Fibroblast of pulmonary artery (primary cell): Measurements from ENCODE around the gene KLC1.
A peak's percentile ranks its signal among the peaks of the same experiment; 100 is the strongest.
"Not testable (repeated sequence)": the region's sequence is repeated elsewhere in the genome, so short reads cannot be mapped to it uniquely, and the experiment has no call there.

Source experiments
- DNase-seq: peaks from one replicate; pipeline ENCODE4 v3.0.0-alpha.2; 2010; ENCODE audit warnings: low read depth
- H3K4me3 ChIP-seq: replicated peaks from 2 replicates; pipeline ENCODE4 v1.5.1; 2011; ENCODE audit warnings: low read depth, mild to moderate bottlenecking, control low read depth, low read length, moderate library complexity
- CTCF ChIP-seq: IDR thresholded peaks from 2 replicates; pipeline ENCODE4 v1.5.1; 2011; ENCODE audit warnings: mild to moderate bottlenecking, control low read depth, low read length, inconsistent platforms; ENCODE audit errors: missing control alignments

The KLC1 gene

GRCh38 chr14:103688441-103688840, 59.4 kb downstream of the KLC1 start:
- no peak for TF ChIP-seq CTCF
- H3K4me3 ChIP-seq: no peak overlapping the region
- no peak for DNase-seq

GRCh38 chr14:103688906-103689902, 60.2 kb downstream of the KLC1 start:
- peak; percentile 39 for DNase-seq
- no peak for TF ChIP-seq CTCF
- H3K4me3 ChIP-seq: no peak overlapping the region

GRCh38 chr14:103690332-103690731, 61.3 kb downstream of the KLC1 start:
- H3K4me3 ChIP-seq: no peak overlapping the region
- no peak for TF ChIP-seq CTCF
- no peak for DNase-seq

GRCh38 chr14:103691655-103692054, 62.6 kb downstream of the KLC1 start:
- not testable (repeated sequence) for DNase-seq

GRCh38 chr14:103692159-103692558, 63.1 kb downstream of the KLC1 start:
- no peak for TF ChIP-seq CTCF
- DNase-seq: no peak
- no peak overlapping the region for H3K4me3 ChIP-seq

More at GRCh38 chr14:103691655-103692054, 62.6 kb downstream of the KLC1 start:
- not testable (repeated sequence) for H3K4me3 ChIP-seq

GRCh38 chr14:103692871-103693270, 63.9 kb downstream of the KLC1 start:
- no peak for DNase-seq
- no peak for TF ChIP-seq CTCF

GRCh38 chr14:103693515-103693914, 64.5 kb downstream of the KLC1 start:
- no peak overlapping the region for H3K4me3 ChIP-seq
- TF ChIP-seq CTCF: no peak
- DNase-seq: no peak

More at GRCh38 chr14:103692871-103693270, 63.9 kb downstream of the KLC1 start:
- no peak overlapping the region for H3K4me3 ChIP-seq
